GM10248 (cell line): Measurements from ENCODE around the gene NFKB1.

Experiments used
- CTCF ChIA-PET: fragments of 300-600 bp; sonication (Branson Sonifier 250); formaldehyde crosslinking; extraction: SDS; loops from one replicate; lab custom pipeline; 2021; ENCODE audit warnings: antibody characterized with exemption; lab: Yijun Ruan, JAX
- POLR2A ChIA-PET: fragments of 350-650 bp; sonication (Branson Sonifier 250); formaldehyde crosslinking; extraction: SDS; loops from one replicate; lab custom pipeline; 2020; ENCODE audit warnings: antibody characterized with exemption; lab: Yijun Ruan, JAX
- DNase-seq: peaks from one replicate; pipeline ENCODE4 v3.0.0; 2012; ENCODE audit errors: extremely low spot score
- CTCF ChIP-seq: IDR thresholded peaks from 2 replicates; pipeline ENCODE4 v1.5.1; 2012; ENCODE audit warnings: mild to moderate bottlenecking, low read depth; ENCODE audit errors: extremely low read depth, missing control alignments, control extremely low read depth

NFKB1 gene

GRCh38 chr4:102641793-102642192 lies 140.6 kb downstream of the NFKB1 start:
- POLR2A ChIA-PET = no interaction called here
- CTCF ChIA-PET = no interaction called here
- no peak for DNase-seq
- no peak for TF ChIP-seq CTCF

- CTCF ChIA-PET = interaction anchor here (1.2 to 1.7 kb wide), 2 partner anchors 9 kb away, joined by 4 to 5 read pairs; no protein-coding TSS in a partner anchor
- TF ChIP-seq CTCF = no peak
- POLR2A ChIA-PET = no interaction called here
- DNase-seq = no peak
Measured at GRCh38 chr4:102642631-102643298, 141.6 kb downstream of the NFKB1 start.

GRCh38 chr4:102647117-102647516 lies 146.0 kb downstream of the NFKB1 start:
- no peak for DNase-seq
- POLR2A ChIA-PET = no interaction called here
- CTCF ChIA-PET = interaction anchor here (2.9 kb wide), 1 partner anchor 11 kb away, joined by 11 read pairs; no protein-coding TSS in a partner anchor
- no peak for TF ChIP-seq CTCF

GRCh38 chr4:102657206-102657605 lies 156.0 kb downstream of the NFKB1 start:
- no peak for TF ChIP-seq CTCF
- CTCF ChIA-PET = interaction anchor here (0.8 to 1.7 kb wide), 2 partner anchors 73 to 432 kb away, joined by 3 to 4 read pairs; no protein-coding TSS in a partner anchor
- POLR2A ChIA-PET = no interaction called here
- no peak for DNase-seq

GRCh38 chr4:102663073-102663472 lies 161.9 kb downstream of the NFKB1 start:
- POLR2A ChIA-PET = no interaction called here
- no peak for TF ChIP-seq CTCF
- CTCF ChIA-PET = interaction anchor here (0.8 to 1.0 kb wide), 2 partner anchors 11 to 43 kb away, joined by 4 read pairs; no protein-coding TSS in a partner anchor
- DNase-seq = no peak

- no peak for TF ChIP-seq CTCF
- POLR2A ChIA-PET = no interaction called here
- DNase-seq = no peak
- CTCF ChIA-PET = interaction anchor here (2.1 kb wide), 1 partner anchor 426 kb away, joined by 5 read pairs; no protein-coding TSS in a partner anchor
Measured at GRCh38 chr4:102665527-102665926, 164.4 kb downstream of the NFKB1 start.
